Measurements from ENCODE around the gene SPTBN4.

SPTBN4 gene

GRCh38 chr19:40492274-40492673, 25.5 kb downstream of the SPTBN4 start:
- Histone ChIP-seq H3K27me3 (replicated peaks; ENCODE audit: insufficient read depth, low read length) (peaks cover 32% of the 10 kb centered on the region), H3K9ac (ENCODE audit: low read length) (no peak overlapping the region), H3K36me3 (replicated peaks; ENCODE audit: insufficient read depth, low read length) (no peaks in the 10 kb centered on the region), H3K79me2 (ENCODE audit: low read length) (no peaks in the 10 kb centered on the region), H3K27ac (ENCODE audit: low read length) (no peak overlapping the region), H2AFZ (ENCODE audit: low read length) (no peak overlapping the region), H3K9me3 (replicated peaks; ENCODE audit: insufficient read depth, low read length) (no peaks in the 10 kb centered on the region), H3F3A (ENCODE audit: insufficient read depth, low read length) (no peaks in the 10 kb centered on the region), H3K4me3 (ENCODE audit: low read length) (no peak overlapping the region), H3K9me2 (replicated peaks; ENCODE audit: insufficient read depth, low read length) (no peaks in the 10 kb centered on the region), H4K20me1 (ENCODE audit: insufficient read depth, low read length) (no peaks in the 10 kb centered on the region), H3K4me1 (ENCODE audit: low read length) (no peaks in the 10 kb centered on the region), H3K4me2 (ENCODE audit: low read depth, low read length) (no peak overlapping the region)
- DNase-seq, result no peak
- TF ChIP-seq EZH2 (optimal IDR thresholded peaks at IDR 0.05; ENCODE audit: low read depth, low read length), result no peak
- no peak for TF ChIP-seq CTCF (IDR thresholded peaks at IDR 0.05; ENCODE audit: low read length)
- TF ChIP-seq EZH2phosphoT487 (IDR thresholded peaks at IDR 0.05; ENCODE audit: low read length), result no peak

- no peak overlapping the region for H3K9ac ChIP-seq (ENCODE audit: low read length)
- no peaks in the 10 kb centered on the region for H3K79me2 ChIP-seq (ENCODE audit: low read length)
- no peaks in the 10 kb centered on the region for H3F3A ChIP-seq (ENCODE audit: insufficient read depth, low read length)
- no peak overlapping the region for H3K27ac ChIP-seq (ENCODE audit: low read length)
- H3K9me2 ChIP-seq (replicated peaks; ENCODE audit: insufficient read depth, low read length), result no peaks in the 10 kb centered on the region
- TF ChIP-seq EZH2 (optimal IDR thresholded peaks at IDR 0.05; ENCODE audit: low read depth, low read length) (no peak), EZH2phosphoT487 (IDR thresholded peaks at IDR 0.05; ENCODE audit: low read length) (no peak), CTCF (IDR thresholded peaks at IDR 0.05; ENCODE audit: low read length) (no peak)
- no peaks in the 10 kb centered on the region for H4K20me1 ChIP-seq (ENCODE audit: insufficient read depth, low read length)
- H3K4me3 ChIP-seq (ENCODE audit: low read length), result no peak overlapping the region
- no peak overlapping the region for H2AFZ ChIP-seq (ENCODE audit: low read length)
- H3K9me3 ChIP-seq (replicated peaks; ENCODE audit: insufficient read depth, low read length), result no peaks in the 10 kb centered on the region
- H3K4me2 ChIP-seq (ENCODE audit: low read depth, low read length), result no peak overlapping the region
- H3K4me1 ChIP-seq (ENCODE audit: low read length), result no peaks in the 10 kb centered on the region
- no peaks in the 10 kb centered on the region for H3K36me3 ChIP-seq (replicated peaks; ENCODE audit: insufficient read depth, low read length)
- no peak for DNase-seq
- peaks cover 32% of the 10 kb centered on the region for H3K27me3 ChIP-seq (replicated peaks; ENCODE audit: insufficient read depth, low read length)
Observed at GRCh38 chr19:40493778-40494177, 27.0 kb downstream of the SPTBN4 start.

GRCh38 chr19:40494191-40494838, 27.5 kb downstream of the SPTBN4 start:
- Histone ChIP-seq H4K20me1 (ENCODE audit: insufficient read depth, low read length) (no peaks in the 10 kb centered on the region), H3F3A (ENCODE audit: insufficient read depth, low read length) (no peaks in the 10 kb centered on the region), H3K79me2 (ENCODE audit: low read length) (no peaks in the 10 kb centered on the region), H3K4me2 (ENCODE audit: low read depth, low read length) (no peak overlapping the region), H3K36me3 (replicated peaks; ENCODE audit: insufficient read depth, low read length) (no peaks in the 10 kb centered on the region), H3K27ac (ENCODE audit: low read length) (no peak overlapping the region), H3K4me1 (ENCODE audit: low read length) (no peaks in the 10 kb centered on the region), H3K9me2 (replicated peaks; ENCODE audit: insufficient read depth, low read length) (no peaks in the 10 kb centered on the region), H3K27me3 (replicated peaks; ENCODE audit: insufficient read depth, low read length) (peaks cover 32% of the 10 kb centered on the region), H2AFZ (ENCODE audit: low read length) (no peak overlapping the region), H3K9ac (ENCODE audit: low read length) (no peak overlapping the region), H3K4me3 (ENCODE audit: low read length) (no peak overlapping the region), H3K9me3 (replicated peaks; ENCODE audit: insufficient read depth, low read length) (no peaks in the 10 kb centered on the region)
- no peak for TF ChIP-seq CTCF (IDR thresholded peaks at IDR 0.05; ENCODE audit: low read length)
- no peak for TF ChIP-seq EZH2phosphoT487 (IDR thresholded peaks at IDR 0.05; ENCODE audit: low read length)
- no peak for TF ChIP-seq EZH2 (optimal IDR thresholded peaks at IDR 0.05; ENCODE audit: low read depth, low read length)
- DNase-seq, result no peak

All from MM.1S (cell line).